HL-60 (cell line): Measurements from ENCODE around the gene SNRNP40.

ENCODE experiments used
- DNase-seq, 2 experiments: peaks; one replicate each; pipeline ENCODE4 v3.0.0-alpha.2; 2010 to 2020; ENCODE audit warnings: low read depth in 1 of 2, low spot score in 1 of 2
- H3K27ac ChIP-seq: fragments of 250-450 bp; sonication (Bioruptor Pico); replicated peaks from 2 replicates; pipeline ENCODE4 v1.5.1; 2020; ENCODE audit warnings: mild to moderate bottlenecking, moderate library complexity
- H3K27me3 ChIP-seq: fragments of 250-450 bp; sonication (Bioruptor Pico); 2 replicates; pipeline ENCODE4 v1.5.1; 2021; ENCODE audit warnings: mild to moderate bottlenecking, moderate library complexity; ENCODE audit not compliant: insufficient read depth, poor library complexity, severe bottlenecking
- H3K4me3 ChIP-seq: replicated peaks from 2 replicates; pipeline ENCODE4 v1.5.1; 2011; ENCODE audit warnings: mild to moderate bottlenecking, control low read depth, low read length; ENCODE audit not compliant: insufficient read depth
- CTCF ChIP-seq: IDR thresholded peaks from one replicate; pipeline ENCODE4 v1.5.1; 2011; ENCODE audit warnings: low read length, control low read depth, inconsistent platforms; ENCODE audit not compliant: insufficient read depth
- GABPA ChIP-seq: IDR thresholded peaks from 2 replicates; pipeline ENCODE4 v1.6.1; 2012; ENCODE audit warnings: low read depth
- POLR2AphosphoS5 ChIP-seq: IDR thresholded peaks from 2 replicates; pipeline ENCODE4 v1.6.1; 2012; ENCODE audit warnings: low read depth
- REST ChIP-seq: IDR thresholded peaks from 2 replicates; pipeline ENCODE4 v1.6.1; 2012; ENCODE audit warnings: low read depth; ENCODE audit not compliant: insufficient replicate concordance
- SPI1 ChIP-seq: IDR thresholded peaks from 2 replicates; pipeline ENCODE4 v1.6.1; 2012; ENCODE audit warnings: low read depth, mild to moderate bottlenecking, borderline replicate concordance

SNRNP40 gene

GRCh38 chr1:31222176-31222575 is 74.4 kb downstream of the SNRNP40 start:
- H3K4me3 ChIP-seq = no peak overlapping the region
- DNase-seq = no peak
- H3K27ac ChIP-seq = no peak overlapping the region
- no peak for TF ChIP-seq POLR2AphosphoS5
- no peak for TF ChIP-seq CTCF
- no peak for TF ChIP-seq REST
- no peak for TF ChIP-seq SPI1
- TF ChIP-seq GABPA = no peak
- no peaks in the 10 kb centered on the region for H3K27me3 ChIP-seq

- TF ChIP-seq GABPA (no peak), POLR2AphosphoS5 (no peak), REST (no peak), SPI1 (no peak), CTCF (no peak)
- Histone ChIP-seq H3K27me3 (no peaks in the 10 kb centered on the region), H3K27ac (no peak overlapping the region), H3K4me3 (no peak overlapping the region)
- DNase-seq = no peak
Measured at GRCh38 chr1:31221072-31221471, 75.5 kb downstream of the SNRNP40 start.

GRCh38 chr1:31219489-31219888 is 77.1 kb downstream of the SNRNP40 start:
- H3K4me3 ChIP-seq = no peak overlapping the region
- DNase-seq = no peak
- H3K27me3 ChIP-seq = no peaks in the 10 kb centered on the region
- TF ChIP-seq REST (no peak), POLR2AphosphoS5 (no peak), GABPA (no peak), SPI1 (no peak), CTCF (no peak)
- H3K27ac ChIP-seq = no peak overlapping the region
